Stimulated activated effector memory CD8-positive, alpha-beta T cell treated with anti-CD3 and anti-CD28 coated beads, Interleukin-12 subunit alpha, Interleukin-12 subunit beta, amount 100 ng/mL, for 72 hours (primary cell): Measurements from ENCODE around the gene PVALEF.

Source experiments
- ATAC-seq: fragments of 150-1000 bp; cut with Tn5 transposase; 2 replicates; pipeline ENCODE4 v1.10.0; 2021
- DNase-seq, 2 donors: peaks; one replicate each; pipeline ENCODE4 v3.0.0; 2021 to 2022; ENCODE audit warnings: low spot score in 2 of 2
- H3K27ac Mint-ChIP-seq: one replicate; pipeline ENCODE4 v1.8.0; 2022; ENCODE audit warnings: mild to moderate bottlenecking, mixed read lengths
- H3K36me3 Mint-ChIP-seq: one replicate; pipeline ENCODE4 v1.8.0; 2022; ENCODE audit warnings: mild to moderate bottlenecking, mixed read lengths
- H3K4me1 Mint-ChIP-seq: one replicate; pipeline ENCODE4 v1.8.0; 2022; ENCODE audit warnings: mixed read lengths
- H3K4me3 Mint-ChIP-seq: one replicate; pipeline ENCODE4 v1.8.0; 2022; ENCODE audit warnings: mild to moderate bottlenecking, mixed read lengths
- H3K9me3 Mint-ChIP-seq: one replicate; pipeline ENCODE4 v1.8.0; 2022; ENCODE audit warnings: mixed read lengths

PVALEF gene

DNA sequence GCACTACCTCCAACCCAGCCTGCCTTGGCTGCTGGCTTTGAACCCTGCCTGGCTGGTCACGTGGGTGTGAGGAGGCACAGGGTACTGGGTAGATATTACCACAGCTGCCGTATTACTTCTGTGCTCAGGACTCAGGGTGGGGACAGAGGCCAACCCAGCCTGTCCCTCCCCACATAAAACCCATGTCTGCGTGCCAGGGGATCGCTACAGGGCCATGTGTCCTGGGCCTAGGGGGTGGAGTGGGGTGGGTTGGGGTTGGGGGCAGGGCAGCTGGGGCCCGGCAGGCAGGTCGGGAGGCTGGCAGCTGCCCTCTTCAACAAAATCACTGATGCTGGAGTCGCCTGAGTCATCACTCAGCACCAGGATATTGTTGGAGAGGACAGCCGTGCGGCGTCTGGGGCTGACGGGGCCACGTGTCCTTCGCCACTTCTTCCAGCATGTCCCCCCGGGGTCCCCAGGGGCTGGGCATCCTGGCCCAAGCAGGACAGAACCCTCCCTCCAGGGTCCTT, 39.7 kb upstream of the PVALEF start:
- DNase-seq (no peak), ATAC-seq (no peak)
- no peak overlapping the region for H3K27ac Mint-ChIP-seq
- no peaks in the 10 kb centered on the region for H3K9me3 Mint-ChIP-seq
- no peaks in the 10 kb centered on the region for H3K36me3 Mint-ChIP-seq
- no peak overlapping the region for H3K4me3 Mint-ChIP-seq
- H3K4me1 Mint-ChIP-seq, result no peaks in the 10 kb centered on the region

DNA sequence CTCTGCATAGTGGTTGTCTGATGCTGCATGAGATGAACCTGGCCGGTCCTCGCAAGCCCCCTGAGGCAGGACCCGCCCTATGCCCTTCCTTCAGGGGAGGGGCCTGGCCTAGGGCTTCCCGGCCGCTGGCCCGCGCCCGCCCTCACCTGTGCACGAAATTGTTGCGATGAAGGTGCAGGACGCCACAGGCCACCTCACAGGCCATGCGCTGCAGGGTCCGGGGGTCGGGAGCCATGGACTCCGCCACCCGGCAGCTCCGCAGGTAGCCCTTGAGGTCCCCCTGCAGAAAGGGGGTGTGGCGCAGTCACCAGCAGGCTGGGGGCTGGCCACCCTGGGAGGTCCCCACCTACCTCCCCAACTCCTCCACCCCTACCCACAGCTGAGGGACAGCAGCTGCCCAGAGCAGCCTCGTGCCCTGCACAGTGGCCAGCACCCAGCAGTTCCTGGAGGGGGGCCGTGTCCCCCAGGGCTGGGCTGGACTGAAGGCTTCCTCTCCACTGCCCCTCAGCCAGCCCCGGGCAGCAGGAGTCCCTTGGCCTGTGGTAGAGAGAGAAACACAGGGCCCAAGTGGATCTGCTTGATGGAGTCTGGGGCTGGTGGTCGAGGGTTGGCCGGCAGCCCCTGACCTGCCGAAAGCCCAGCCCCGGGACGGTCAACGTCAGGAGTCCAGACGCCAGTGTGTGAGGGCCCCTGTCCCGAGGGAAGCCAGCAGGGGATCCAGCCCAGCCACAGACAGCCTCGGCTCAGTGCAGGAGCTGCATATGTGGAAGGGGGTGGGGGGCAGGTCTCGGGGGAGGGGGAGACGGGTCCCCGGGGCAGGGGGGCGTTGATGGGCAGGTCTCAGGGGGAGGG, 38.8 kb upstream of the PVALEF start:
- Mint-ChIP-seq H3K4me3 (no peak overlapping the region), H3K4me1 (no peaks in the 10 kb centered on the region), H3K36me3 (no peaks in the 10 kb centered on the region), H3K27ac (no peak overlapping the region), H3K9me3 (no peaks in the 10 kb centered on the region)
- ATAC-seq, result no peak
- no peak for DNase-seq

DNA sequence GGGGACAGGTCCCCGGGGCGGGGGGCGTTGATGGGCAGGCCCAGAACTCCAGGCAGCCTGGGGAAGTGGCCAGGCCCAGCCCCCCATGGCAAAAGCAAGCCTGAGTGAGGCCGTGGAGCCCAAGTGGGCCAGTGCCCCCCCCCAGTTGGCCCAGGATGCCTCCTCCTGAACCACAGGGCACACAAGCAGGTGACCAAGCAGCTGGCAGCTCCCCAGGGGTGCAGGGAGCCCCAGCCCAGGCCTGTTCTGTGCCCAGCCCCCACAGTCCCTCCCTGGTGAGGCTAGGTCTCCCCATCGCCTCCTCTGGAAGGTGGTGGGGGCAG, 38.2 kb upstream of the PVALEF start:
- ATAC-seq, result no peak
- no peaks in the 10 kb centered on the region for H3K4me1 Mint-ChIP-seq
- no peaks in the 10 kb centered on the region for H3K9me3 Mint-ChIP-seq
- no peak overlapping the region for H3K27ac Mint-ChIP-seq
- H3K36me3 Mint-ChIP-seq, result no peaks in the 10 kb centered on the region
- H3K4me3 Mint-ChIP-seq, result no peak overlapping the region
- no peak for DNase-seq

DNA sequence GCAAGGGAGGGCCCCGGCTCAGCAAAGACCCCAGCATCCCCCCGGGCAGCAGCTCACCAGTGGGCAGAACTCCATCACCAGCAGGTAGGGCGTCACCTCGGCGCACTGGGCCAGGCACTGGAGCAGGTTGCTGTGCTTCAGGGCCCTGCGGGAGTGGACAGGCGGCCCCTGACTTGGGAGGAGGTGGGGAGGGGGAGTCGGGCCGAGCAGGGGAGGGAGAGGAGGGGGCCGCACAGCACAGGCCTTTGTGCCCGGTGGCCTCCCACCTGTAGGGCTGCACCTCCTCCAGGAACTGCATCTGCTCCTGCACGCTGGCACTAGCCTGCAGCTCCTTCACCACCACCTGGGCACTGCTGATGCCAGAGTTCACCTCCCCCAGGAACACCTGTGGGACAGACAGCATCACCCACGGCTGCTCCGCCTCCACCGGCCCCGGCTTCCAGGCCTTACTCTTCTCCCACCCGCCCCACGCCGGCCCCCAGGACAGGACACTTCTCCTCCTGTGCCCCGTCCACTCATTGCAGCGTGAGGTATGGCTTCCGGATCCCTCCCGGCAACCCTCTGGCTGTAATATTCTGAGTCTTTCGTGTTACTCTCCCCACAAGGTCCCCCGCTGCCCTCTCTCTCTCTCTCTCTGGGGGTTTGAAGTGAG, 37.7 kb upstream of the PVALEF start:
- no peak for DNase-seq
- Mint-ChIP-seq H3K4me1 (no peaks in the 10 kb centered on the region), H3K36me3 (no peaks in the 10 kb centered on the region), H3K4me3 (no peak overlapping the region), H3K9me3 (no peaks in the 10 kb centered on the region), H3K27ac (no peak overlapping the region)
- no peak for ATAC-seq

DNA sequence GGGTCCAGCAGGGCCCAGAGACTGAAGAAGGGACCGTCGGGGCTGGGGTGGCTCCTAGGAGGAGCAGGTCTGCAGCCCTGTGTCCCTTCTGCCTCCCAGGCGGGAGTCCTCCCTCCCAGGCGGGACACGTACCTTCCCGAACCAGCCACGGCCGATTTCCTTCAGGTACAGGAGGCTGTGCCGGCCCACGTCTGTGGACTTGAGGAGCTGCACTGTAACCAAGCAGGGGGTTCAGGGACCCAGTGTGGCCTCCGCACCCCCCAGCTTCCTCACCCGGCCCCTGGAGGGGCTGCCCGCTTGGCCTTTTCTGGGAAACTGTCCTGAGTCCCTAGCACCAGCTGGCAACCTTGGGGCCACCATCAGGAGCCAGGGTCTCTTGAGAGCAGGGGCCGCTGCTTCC, 37.0 kb upstream of the PVALEF start:
- Mint-ChIP-seq H3K4me3 (no peak overlapping the region), H3K27ac (no peak overlapping the region), H3K36me3 (no peaks in the 10 kb centered on the region), H3K4me1 (no peaks in the 10 kb centered on the region), H3K9me3 (no peaks in the 10 kb centered on the region)
- DNase-seq, result no peak
- no peak for ATAC-seq

DNA sequence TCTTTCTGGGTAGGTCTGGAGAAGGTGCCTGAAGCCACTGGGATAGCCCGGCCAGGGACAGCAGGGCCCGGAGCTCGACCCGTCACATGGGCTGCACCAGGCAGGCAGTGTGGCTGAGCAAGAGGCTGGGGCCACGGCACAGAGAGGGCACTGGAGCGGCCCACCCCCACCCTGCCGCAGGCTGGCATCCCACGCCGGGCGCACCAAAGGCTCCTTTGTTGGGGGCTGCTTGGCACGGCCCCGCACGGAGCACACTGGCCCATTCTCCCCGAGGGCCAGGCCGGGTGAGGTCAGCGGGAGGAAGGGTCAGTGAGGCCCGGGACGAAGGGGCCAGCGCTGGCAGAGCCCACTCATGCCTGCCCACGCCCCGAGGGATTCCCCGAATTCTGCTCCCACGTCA, 36.5 kb upstream of the PVALEF start:
- Mint-ChIP-seq H3K9me3 (no peaks in the 10 kb centered on the region), H3K27ac (no peak overlapping the region), H3K4me3 (no peak overlapping the region), H3K36me3 (no peaks in the 10 kb centered on the region), H3K4me1 (no peaks in the 10 kb centered on the region)
- no peak for DNase-seq
- no peak for ATAC-seq

DNA sequence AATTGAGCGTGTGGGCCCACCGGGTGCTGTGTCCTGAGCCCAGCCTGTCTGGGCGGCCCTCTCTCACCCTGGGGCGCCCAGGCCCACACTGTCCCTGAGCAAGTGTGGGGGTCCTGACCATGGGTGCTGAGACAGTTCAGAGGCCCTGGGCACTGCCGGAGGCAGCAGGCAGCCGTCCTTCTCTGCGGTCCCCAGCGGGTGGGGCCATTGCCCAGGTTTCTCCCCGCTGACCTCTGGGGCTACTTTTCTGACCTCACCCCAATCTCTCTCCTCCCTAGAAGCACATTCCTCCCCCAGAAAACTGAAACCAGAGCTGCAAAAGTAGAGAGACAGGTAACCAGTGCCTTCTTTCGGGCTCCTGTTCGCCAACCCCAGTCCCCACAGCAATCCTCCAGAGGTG, 36.0 kb upstream of the PVALEF start:
- Mint-ChIP-seq H3K36me3 (no peaks in the 10 kb centered on the region), H3K4me3 (no peak overlapping the region), H3K9me3 (no peaks in the 10 kb centered on the region), H3K4me1 (no peaks in the 10 kb centered on the region), H3K27ac (no peak overlapping the region)
- DNase-seq, result no peak
- no peak for ATAC-seq

DNA sequence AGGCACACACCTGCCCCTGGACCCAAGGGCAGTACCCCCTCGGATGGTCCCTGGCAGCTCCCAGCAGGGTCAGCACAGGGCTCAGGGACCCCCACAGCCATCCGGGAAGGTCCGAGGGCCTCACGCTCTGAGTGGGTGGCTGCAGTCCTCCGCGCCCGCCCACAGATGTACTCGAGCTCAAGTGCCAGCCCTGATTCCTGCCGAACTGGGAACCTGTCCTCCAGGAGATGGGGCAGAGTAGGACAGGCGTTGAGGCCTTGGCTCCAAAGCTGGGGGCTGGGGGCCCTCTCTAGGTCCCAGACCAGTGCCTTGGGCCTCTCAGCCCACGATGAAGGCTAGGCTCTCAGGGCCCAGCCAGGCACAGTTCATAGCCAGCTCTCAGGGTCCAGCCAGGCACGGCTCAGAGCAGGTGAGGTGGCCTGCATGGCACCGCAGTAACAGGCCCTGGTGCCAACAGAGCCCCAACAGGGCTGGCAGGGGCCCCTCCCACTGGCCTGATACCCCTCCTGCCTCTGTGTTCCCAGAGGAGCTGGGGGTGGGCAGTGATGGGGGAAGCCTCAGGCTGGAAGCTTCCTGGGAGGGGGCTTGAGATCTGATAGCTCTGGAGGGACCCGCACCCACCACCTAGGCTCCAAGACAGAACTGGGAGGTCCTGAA, 35.5 kb upstream of the PVALEF start:
- ATAC-seq, result no peak
- no peak overlapping the region for H3K4me3 Mint-ChIP-seq
- no peaks in the 10 kb centered on the region for H3K9me3 Mint-ChIP-seq
- H3K27ac Mint-ChIP-seq, result no peak overlapping the region
- H3K4me1 Mint-ChIP-seq, result no peaks in the 10 kb centered on the region
- DNase-seq, result no peak
- no peaks in the 10 kb centered on the region for H3K36me3 Mint-ChIP-seq

DNA sequence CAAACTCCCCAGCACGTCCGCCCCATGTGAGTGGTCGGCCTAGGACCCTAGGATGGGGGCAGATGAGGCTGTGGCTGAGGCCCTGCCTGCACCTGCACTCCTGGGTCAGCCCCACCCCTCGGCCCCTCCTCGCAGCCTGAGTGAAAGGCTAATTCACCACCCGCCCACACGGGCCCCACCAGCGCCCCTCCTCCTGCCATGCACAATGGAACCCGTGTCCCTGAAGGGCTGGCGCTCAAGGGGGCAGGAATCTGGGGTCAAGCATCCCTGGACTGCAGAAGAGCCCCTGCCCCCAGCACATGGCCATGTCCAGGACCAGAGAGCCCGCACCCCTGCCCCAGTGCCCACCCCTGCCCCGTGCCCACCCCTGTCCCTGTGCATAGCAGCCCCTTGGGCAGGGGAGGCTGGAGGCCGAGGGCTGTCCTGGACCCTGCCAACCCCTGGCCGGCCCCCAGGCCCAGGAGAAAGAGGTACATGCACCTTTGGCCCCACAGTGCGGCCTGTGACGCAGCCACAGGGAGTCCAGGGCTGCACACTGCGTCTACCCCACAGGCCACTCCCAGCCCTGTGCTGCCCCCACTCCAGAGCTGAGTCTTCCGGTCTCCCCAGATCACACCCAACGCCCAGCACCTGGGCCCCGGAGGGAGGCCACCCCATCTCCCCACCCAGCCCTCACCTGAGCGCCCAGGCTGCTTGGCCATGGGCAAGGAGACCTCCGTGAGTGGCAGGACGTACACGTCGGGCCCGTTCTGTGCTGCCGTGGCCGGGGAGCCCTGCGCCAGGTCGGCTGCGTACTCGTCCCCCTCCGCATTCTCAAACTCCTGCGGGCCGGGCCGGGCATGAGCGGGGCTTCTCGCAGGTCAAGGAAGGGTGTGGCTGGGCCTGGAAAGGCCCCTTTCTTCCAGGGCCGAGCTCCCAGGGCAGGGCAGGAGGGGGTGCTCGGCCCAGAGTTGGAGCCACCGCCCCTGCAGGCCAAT, 34.6 kb upstream of the PVALEF start:
- Mint-ChIP-seq H3K9me3 (no peaks in the 10 kb centered on the region), H3K27ac (no peak overlapping the region), H3K36me3 (no peaks in the 10 kb centered on the region), H3K4me1 (no peaks in the 10 kb centered on the region), H3K4me3 (no peak overlapping the region)
- DNase-seq, result no peak
- ATAC-seq, result no peak

DNA sequence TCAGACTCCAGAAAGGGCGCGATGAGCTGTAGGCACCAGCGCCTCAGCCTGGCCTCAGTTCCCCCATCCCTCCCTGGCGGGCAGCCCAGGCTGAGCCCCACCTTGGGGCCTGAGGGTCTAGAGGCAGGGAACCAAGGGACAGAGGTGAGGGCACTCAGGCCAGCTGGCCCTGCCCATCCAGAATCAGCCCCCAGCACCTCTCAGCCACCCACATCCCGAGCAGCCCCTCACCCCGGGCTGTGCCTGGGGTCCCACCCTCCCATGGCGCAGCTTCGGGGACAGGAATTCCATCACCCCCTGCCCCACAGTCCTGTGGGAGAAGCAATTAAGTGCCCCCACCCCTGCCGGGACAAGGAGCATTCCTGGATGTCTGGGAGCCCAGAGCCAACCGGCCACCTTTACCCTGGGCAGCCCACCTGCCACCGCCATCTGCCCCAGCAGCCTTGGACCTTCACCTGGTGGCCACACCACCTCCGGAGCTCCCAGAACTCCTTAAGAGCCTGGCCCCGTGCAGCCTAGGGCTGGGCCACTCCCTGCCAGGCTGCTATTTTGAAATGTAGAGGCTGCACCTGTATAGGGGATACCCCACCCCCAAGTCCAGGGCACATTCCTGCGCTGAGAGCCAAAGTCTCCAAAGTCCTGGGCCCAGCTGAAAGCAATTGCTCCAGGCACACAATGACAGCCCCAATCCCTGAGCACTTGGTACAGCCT, 33.7 kb upstream of the PVALEF start:
- no peaks in the 10 kb centered on the region for H3K9me3 Mint-ChIP-seq
- no peak for DNase-seq
- no peak overlapping the region for H3K27ac Mint-ChIP-seq
- ATAC-seq, result no peak
- no peaks in the 10 kb centered on the region for H3K4me1 Mint-ChIP-seq
- no peaks in the 10 kb centered on the region for H3K36me3 Mint-ChIP-seq
- H3K4me3 Mint-ChIP-seq, result no peak overlapping the region

DNA sequence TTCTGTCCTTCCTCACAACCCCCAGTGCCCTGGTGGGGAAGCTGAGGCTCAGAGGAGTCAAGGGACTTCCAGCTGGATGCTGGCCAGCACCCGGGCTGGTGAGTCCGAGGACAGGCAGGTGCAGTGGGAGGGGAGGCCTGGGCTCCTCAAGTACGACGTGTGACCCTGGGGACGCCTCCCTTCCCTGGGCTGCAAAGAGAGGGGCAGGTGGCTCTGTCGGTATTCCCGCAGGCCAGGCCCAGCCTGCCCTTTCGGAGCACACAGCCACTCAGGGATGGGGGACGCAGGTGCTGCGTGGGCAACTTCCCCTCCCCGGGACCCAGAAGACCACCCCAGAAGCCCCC, 33.1 kb upstream of the PVALEF start:
- H3K4me1 Mint-ChIP-seq, result no peaks in the 10 kb centered on the region
- DNase-seq (no peak), ATAC-seq (no peak)
- H3K27ac Mint-ChIP-seq, result no peak overlapping the region
- no peak overlapping the region for H3K4me3 Mint-ChIP-seq
- no peaks in the 10 kb centered on the region for H3K36me3 Mint-ChIP-seq
- no peaks in the 10 kb centered on the region for H3K9me3 Mint-ChIP-seq

DNA sequence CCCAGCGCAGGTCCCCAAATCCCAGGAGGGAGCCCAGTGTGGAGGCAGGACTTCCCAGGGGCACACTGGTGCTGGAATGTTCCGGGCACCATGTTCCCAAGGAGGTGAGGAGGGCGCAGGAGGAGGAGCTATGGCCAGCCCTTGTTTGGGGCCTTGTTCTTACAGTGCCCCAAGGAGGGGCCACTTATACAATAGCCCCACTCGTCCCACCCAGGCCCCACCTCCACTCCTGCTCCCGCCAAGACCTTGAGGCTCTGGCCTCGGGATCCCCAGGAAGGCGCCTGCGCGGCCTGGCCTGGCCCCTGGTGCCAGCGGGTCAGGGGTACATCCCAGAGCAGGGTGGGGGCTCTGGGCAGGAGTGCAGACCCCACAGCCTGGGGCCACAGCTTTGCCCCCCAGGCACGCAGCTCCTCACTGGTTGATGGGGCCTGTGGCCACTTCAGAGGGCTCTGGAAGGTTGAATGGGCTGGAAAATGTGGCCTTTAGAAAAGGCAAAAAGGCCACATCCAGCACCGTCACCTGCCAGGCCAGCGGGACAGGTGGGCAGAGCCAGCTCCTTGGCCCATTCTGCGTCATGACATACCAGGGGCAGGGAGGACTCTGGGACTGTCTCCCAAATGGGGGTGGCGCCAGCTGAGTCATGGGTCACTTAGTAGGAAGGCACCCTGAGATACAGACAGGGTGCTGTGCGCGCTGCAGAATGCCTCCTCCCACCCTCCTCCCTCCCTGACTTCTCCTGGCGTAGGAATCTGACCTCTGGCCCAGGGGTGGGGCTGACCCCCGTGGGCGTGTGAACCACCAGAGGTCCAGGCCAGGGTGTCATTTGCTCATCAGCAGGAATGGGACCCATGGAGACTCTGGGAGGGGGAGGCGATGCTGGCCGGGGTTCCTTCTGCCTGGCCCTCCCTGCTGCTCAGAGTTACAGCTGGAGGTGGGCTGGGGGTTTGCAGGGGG, 32.3 kb upstream of the PVALEF start:
- H3K4me1 Mint-ChIP-seq, result peaks cover 1% of the 10 kb centered on the region
- H3K4me3 Mint-ChIP-seq, result no peak overlapping the region
- peaks cover under 1% of the 10 kb centered on the region for H3K36me3 Mint-ChIP-seq
- no peak overlapping the region for H3K27ac Mint-ChIP-seq
- DNase-seq, result no peak
- no peaks in the 10 kb centered on the region for H3K9me3 Mint-ChIP-seq
- ATAC-seq, result no peak

DNA sequence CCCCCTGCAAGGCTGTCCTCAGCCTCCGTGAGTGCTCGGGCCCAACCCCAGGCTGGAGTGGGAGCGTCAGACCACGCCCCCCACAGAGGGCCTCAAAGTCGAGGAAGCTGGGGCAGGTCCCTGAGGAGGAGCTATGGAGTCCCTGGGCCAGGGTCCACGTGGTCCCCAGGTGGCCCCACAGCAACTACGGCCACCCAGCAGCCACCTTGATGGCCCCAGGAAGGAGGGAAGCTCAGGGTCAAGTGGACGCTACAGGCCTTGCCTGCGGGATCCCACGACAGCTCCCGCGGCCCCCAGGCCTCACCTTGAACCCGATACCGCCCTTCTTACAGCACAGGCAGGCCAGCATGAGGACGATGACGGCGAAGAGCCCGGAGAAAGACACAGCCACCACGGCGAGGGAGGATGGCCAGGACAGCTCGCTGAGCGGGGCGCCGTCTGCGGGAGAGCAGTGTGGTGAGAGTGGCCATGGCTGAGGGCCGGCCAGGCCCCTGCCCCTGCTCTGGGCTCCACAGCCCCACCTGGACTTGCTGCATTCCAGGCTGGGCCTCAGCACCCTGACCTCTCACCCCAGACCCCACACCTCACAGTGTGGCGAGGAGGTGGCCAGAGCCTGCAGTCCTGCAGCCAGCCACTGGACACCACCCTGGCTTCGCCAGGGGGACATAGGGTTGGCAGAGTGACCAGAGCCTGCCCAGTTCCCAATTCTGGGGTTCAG, 31.1 kb upstream of the PVALEF start:
- Mint-ChIP-seq H3K36me3 (peaks cover 11% of the 10 kb centered on the region), H3K9me3 (no peaks in the 10 kb centered on the region), H3K27ac (no peak overlapping the region), H3K4me3 (no peak overlapping the region), H3K4me1 (peaks cover 12% of the 10 kb centered on the region)
- DNase-seq (no peak), ATAC-seq (no peak)
